Kidney epithelial cell (primary cell): ENCODE data around the gene FBP1. TPM values are rescaled to one million over a fixed set of nuclear protein-coding genes. Genes with fewer than 3 reads are reported as not detected.

Source experiments
- DNase-seq: peaks from one replicate; pipeline ENCODE4 v3.0.0-alpha.2; 2010; ENCODE audit warnings: low read depth
- H3K27me3 ChIP-seq: 2 replicates; pipeline ENCODE4 v1.6.0; 2011; ENCODE audit warnings: low read length; ENCODE audit not compliant: control insufficient read depth, insufficient read depth
- H3K36me3 ChIP-seq: 2 replicates; pipeline ENCODE4 v1.5.1; 2011; ENCODE audit warnings: low read length; ENCODE audit not compliant: control insufficient read depth, insufficient read depth
- H3K4me3 ChIP-seq: 2 replicates; pipeline ENCODE4 v1.5.1; 2011; ENCODE audit warnings: low read depth, mild to moderate bottlenecking, control low read depth, low read length
- CTCF ChIP-seq: IDR thresholded peaks from 2 replicates; pipeline ENCODE4 v1.5.1; 2011; ENCODE audit warnings: mild to moderate bottlenecking, moderate library complexity, low read length, control low read depth, inconsistent platforms; ENCODE audit not compliant: insufficient read depth, poor library complexity, severe bottlenecking
- total RNA-seq: library from RNA; depleted of rRNA; stranded (reverse); fragments of >200 nt; gene quantifications from 2 replicates; pipeline ENCODE4 v1.2.3, GENCODE V29; 2015

The FBP1 gene
- total RNA-seq, 1 donor from 2014 or later, result 5.6 TPM

DNA sequence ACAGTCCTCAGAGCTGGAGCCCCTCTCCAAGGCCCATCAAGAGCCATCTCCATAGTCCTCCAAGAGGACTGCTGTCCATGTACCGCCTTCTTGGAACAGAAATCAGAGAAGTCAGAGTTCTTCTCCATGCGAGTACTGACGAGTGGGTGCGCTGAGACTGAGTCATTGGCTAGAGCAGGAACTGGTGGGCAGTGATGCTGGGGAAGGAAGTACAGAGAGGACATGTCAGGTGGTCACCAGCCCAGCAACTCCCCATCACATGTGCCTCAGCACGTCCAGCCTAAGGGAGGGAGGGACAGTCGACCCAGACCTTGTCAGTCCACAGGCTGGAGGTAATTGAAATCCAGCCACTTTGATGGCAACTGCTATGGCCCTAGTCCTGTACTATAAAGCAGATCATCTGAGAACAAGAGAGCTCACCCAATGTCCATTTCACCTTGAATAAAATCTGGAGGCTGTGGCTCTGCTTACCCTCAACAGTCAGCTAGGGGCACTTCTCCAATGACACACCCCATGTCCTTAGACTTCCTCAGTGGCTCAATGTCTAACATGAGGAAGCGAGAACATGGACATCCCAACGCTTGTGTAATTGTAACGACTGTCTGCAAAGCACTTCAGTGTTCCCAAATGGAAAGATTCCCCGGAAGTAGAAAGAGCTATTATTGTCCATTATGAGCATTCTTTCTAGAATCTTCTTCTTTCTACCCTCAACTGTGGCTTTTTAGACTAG, 15.0 kb upstream of the FBP1 start:
- H3K27me3 ChIP-seq, result no peaks in the 10 kb centered on the region
- no peak overlapping the region for H3K4me3 ChIP-seq
- no peak for TF ChIP-seq CTCF
- DNase-seq, result no peak
- no peaks in the 10 kb centered on the region for H3K36me3 ChIP-seq

- no peak for TF ChIP-seq CTCF
- H3K27me3 ChIP-seq, result no peaks in the 10 kb centered on the region
- no peaks in the 10 kb centered on the region for H3K36me3 ChIP-seq
- DNase-seq, result no peak
- H3K4me3 ChIP-seq, result no peak overlapping the region
These were observed 11.6 kb upstream of the FBP1 start for GRCh38 chr9:94650949-94651348.

DNA sequence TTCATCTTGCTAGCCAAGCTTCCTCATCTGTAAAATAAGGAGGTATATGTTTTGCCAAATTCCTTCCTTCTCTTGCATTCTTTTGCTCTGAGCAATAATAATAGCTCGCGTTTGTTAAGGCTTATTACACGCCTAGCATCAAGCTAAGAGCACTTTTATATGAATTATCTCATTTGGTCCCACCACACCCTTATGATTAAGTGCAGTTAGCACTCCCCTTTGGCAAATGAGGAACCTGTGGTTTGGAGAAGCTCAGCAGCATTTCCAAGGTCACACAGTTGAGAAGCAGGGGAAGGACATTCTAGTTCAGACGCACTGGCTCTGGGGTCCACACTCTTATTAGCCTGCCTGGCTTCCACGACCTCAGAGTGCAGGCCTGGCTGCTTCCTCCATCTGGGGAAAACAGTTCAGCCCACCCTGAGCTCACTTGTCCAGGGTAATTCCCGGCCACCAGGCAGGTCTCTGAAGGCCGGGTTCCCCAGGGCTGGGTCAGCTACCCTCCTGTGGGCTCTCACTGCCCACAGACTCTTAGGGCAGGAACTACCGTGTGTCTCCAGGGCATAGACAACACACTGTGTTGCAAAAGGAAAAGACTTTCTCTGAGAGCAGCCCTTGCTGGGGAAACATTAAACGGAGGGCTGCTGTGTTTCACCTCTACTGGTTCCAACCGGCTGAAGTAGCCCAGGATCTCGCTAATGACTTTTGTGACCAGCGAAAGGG, 9.9 kb upstream of the FBP1 start:
- TF ChIP-seq CTCF, result no peak
- Histone ChIP-seq H3K36me3 (no peaks in the 10 kb centered on the region), H3K4me3 (no peak overlapping the region), H3K27me3 (no peaks in the 10 kb centered on the region)
- DNase-seq, result peak; percentile 19

GRCh38 chr9:94648185-94648584, 8.9 kb upstream of the FBP1 start:
- no peak for TF ChIP-seq CTCF
- no peak for DNase-seq
- no peak overlapping the region for H3K4me3 ChIP-seq
- H3K36me3 ChIP-seq, result no peaks in the 10 kb centered on the region
- no peaks in the 10 kb centered on the region for H3K27me3 ChIP-seq

- no peaks in the 10 kb centered on the region for H3K36me3 ChIP-seq
- no peaks in the 10 kb centered on the region for H3K27me3 ChIP-seq
- no peak for TF ChIP-seq CTCF
- DNase-seq, result no peak
- H3K4me3 ChIP-seq, result no peak overlapping the region
These were observed 6.6 kb upstream of the FBP1 start for GRCh38 chr9:94645901-94646300.
